GM18508 (cell line): ENCODE measurements around the gene FAM186B.

Source experiments
- ATAC-seq: cut with Tn5 transposase; IDR thresholded peaks from one replicate; pipeline ENCODE4 v1.9.1; 2021; ENCODE audit warnings: moderate number of reproducible peaks; ENCODE audit not compliant: insufficient read depth, unreplicated experiment

The FAM186B gene

GRCh38 chr12:49541140-49541861, 64.1 kb downstream of the FAM186B start:
- ATAC-seq, result no peak

GRCh38 chr12:49540229-49541139, 65.0 kb downstream of the FAM186B start:
- no peak for ATAC-seq

- ATAC-seq, result no peak
These were observed 65.8 kb downstream of the FAM186B start for GRCh38 chr12:49539406-49540228.

GRCh38 chr12:49538510-49539403, 66.7 kb downstream of the FAM186B start, which contains the start of gene KCNH3:
KCNH3 (plus strand) TSS chr12:49539030; CDS start chr12:49539417, 387 bp downstream.
- no peak for ATAC-seq

- ATAC-seq, result no peak
These were observed 67.5 kb downstream of the FAM186B start for GRCh38 chr12:49537752-49538509.
